Mammary epithelial cell (primary cell): ENCODE results near the gene RAD9A.

ENCODE experiments used
- EZH2 ChIP-seq: IDR thresholded peaks from 2 replicates; pipeline ENCODE4 v1.6.1; 2012; ENCODE audit warnings: low read length, inconsistent platforms, borderline replicate concordance
- TF ChIP-seq, protein P1 (sequence below), 2 donors: IDR thresholded peaks in 1 of 2; conservative IDR thresholded peaks in 1 of 2; 2 replicates each; pipeline ENCODE4 v1.5.1; 2011 to 2012; ENCODE audit warnings: inconsistent platforms in 2 of 2, low read length in 2 of 2, mild to moderate bottlenecking in 2 of 2, control low read depth in 1 of 2, low read depth in 1 of 2; ENCODE audit not compliant: insufficient read depth in 1 of 2; ENCODE audit errors: extremely low read depth in 1 of 2

GRCh38 chr11:67445515-67445914 is 53.7 kb downstream of the RAD9A start:
- TF ChIP-seq, protein P1, sequence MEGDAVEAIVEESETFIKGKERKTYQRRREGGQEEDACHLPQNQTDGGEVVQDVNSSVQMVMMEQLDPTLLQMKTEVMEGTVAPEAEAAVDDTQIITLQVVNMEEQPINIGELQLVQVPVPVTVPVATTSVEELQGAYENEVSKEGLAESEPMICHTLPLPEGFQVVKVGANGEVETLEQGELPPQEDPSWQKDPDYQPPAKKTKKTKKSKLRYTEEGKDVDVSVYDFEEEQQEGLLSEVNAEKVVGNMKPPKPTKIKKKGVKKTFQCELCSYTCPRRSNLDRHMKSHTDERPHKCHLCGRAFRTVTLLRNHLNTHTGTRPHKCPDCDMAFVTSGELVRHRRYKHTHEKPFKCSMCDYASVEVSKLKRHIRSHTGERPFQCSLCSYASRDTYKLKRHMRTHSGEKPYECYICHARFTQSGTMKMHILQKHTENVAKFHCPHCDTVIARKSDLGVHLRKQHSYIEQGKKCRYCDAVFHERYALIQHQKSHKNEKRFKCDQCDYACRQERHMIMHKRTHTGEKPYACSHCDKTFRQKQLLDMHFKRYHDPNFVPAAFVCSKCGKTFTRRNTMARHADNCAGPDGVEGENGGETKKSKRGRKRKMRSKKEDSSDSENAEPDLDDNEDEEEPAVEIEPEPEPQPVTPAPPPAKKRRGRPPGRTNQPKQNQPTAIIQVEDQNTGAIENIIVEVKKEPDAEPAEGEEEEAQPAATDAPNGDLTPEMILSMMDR (conservative IDR thresholded peaks at IDR 0.05 in 1 of 2, IDR thresholded peaks at IDR 0.05 in 1 of 2; ENCODE audit: extremely low read depth in 1 of 2, insufficient read depth in 1 of 2, low read depth in 1 of 2, low read length in 2 of 2), result no peak
- TF ChIP-seq EZH2, result no peak
